ENCODE measurements around the gene DNAH3.

Gene DNAH3

GRCh38 chr16:21037168-21037567 is 113.5 kb downstream of the DNAH3 start:
- Histone ChIP-seq H4K20me1 (ENCODE audit: insufficient read depth, low read length) (no peaks in the 10 kb centered on the region), H3K36me3 (ENCODE audit: insufficient read depth, low read length) (no peaks in the 10 kb centered on the region), H3K27ac (ENCODE audit: low read depth, low read length, poor library complexity, severe bottlenecking) (no peak overlapping the region), H3K4me2 (ENCODE audit: low read length) (no peak overlapping the region), H3F3A (ENCODE audit: insufficient read depth, low read length) (no peaks in the 10 kb centered on the region), H3K9me3 (ENCODE audit: low read length) (no peaks in the 10 kb centered on the region), H3K4me1 (ENCODE audit: insufficient read depth, low read length, severe bottlenecking) (no peaks in the 10 kb centered on the region), H3K27me3 (ENCODE audit: insufficient read depth, low read length) (no peaks in the 10 kb centered on the region), H3K79me2 (ENCODE audit: insufficient read depth, low read length) (no peaks in the 10 kb centered on the region), H3K9ac (ENCODE audit: low read length) (no peak overlapping the region), H2AFZ (ENCODE audit: low read length) (no peak overlapping the region), H3K9me2 (ENCODE audit: low read depth, low read length) (no peaks in the 10 kb centered on the region), H3K4me3 (ENCODE audit: low read depth, low read length, poor library complexity, severe bottlenecking) (no peak overlapping the region)
- TF ChIP-seq EZH2 (IDR thresholded peaks at IDR 0.05; ENCODE audit: borderline replicate concordance, low read length): no peak
- TF ChIP-seq, protein P1, sequence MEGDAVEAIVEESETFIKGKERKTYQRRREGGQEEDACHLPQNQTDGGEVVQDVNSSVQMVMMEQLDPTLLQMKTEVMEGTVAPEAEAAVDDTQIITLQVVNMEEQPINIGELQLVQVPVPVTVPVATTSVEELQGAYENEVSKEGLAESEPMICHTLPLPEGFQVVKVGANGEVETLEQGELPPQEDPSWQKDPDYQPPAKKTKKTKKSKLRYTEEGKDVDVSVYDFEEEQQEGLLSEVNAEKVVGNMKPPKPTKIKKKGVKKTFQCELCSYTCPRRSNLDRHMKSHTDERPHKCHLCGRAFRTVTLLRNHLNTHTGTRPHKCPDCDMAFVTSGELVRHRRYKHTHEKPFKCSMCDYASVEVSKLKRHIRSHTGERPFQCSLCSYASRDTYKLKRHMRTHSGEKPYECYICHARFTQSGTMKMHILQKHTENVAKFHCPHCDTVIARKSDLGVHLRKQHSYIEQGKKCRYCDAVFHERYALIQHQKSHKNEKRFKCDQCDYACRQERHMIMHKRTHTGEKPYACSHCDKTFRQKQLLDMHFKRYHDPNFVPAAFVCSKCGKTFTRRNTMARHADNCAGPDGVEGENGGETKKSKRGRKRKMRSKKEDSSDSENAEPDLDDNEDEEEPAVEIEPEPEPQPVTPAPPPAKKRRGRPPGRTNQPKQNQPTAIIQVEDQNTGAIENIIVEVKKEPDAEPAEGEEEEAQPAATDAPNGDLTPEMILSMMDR (IDR thresholded peaks at IDR 0.05; ENCODE audit: low read length): no peak

DNA sequence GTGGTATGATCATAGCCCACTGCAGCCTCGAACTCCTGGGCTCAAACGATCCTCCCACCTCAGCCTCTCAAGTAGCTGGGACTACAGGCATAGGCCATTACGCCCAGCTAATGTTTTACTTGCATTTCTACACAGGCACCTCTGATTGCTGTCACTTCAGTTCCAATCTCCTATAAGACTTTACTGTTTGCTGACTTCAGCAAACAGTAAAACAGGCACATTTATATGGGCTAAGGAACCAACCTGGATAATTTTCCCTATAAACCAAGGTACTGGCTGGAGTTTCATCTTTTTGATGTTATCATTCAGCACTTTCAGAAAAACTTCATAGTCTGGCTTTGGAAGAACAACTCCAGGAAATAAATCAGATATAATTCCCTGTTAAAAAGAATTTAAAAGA is 114.2 kb downstream of the DNAH3 start:
- H3K36me3 ChIP-seq (ENCODE audit: insufficient read depth, low read length): no peaks in the 10 kb centered on the region
- no peaks in the 10 kb centered on the region for H3K9me3 ChIP-seq (ENCODE audit: low read length)
- no peak overlapping the region for H2AFZ ChIP-seq (ENCODE audit: low read length)
- H3K4me1 ChIP-seq (ENCODE audit: insufficient read depth, low read length, severe bottlenecking): no peaks in the 10 kb centered on the region
- no peaks in the 10 kb centered on the region for H4K20me1 ChIP-seq (ENCODE audit: insufficient read depth, low read length)
- TF ChIP-seq, protein P1 (IDR thresholded peaks at IDR 0.05; ENCODE audit: low read length): no peak
- no peaks in the 10 kb centered on the region for H3F3A ChIP-seq (ENCODE audit: insufficient read depth, low read length)
- H3K27me3 ChIP-seq (ENCODE audit: insufficient read depth, low read length): no peaks in the 10 kb centered on the region
- H3K9me2 ChIP-seq (ENCODE audit: low read depth, low read length): no peaks in the 10 kb centered on the region
- H3K79me2 ChIP-seq (ENCODE audit: insufficient read depth, low read length): no peaks in the 10 kb centered on the region
- no peak overlapping the region for H3K4me3 ChIP-seq (ENCODE audit: low read depth, low read length, poor library complexity, severe bottlenecking)
- H3K27ac ChIP-seq (ENCODE audit: low read depth, low read length, poor library complexity, severe bottlenecking): no peak overlapping the region
- no peak overlapping the region for H3K4me2 ChIP-seq (ENCODE audit: low read length)
- H3K9ac ChIP-seq (ENCODE audit: low read length): no peak overlapping the region

DNA sequence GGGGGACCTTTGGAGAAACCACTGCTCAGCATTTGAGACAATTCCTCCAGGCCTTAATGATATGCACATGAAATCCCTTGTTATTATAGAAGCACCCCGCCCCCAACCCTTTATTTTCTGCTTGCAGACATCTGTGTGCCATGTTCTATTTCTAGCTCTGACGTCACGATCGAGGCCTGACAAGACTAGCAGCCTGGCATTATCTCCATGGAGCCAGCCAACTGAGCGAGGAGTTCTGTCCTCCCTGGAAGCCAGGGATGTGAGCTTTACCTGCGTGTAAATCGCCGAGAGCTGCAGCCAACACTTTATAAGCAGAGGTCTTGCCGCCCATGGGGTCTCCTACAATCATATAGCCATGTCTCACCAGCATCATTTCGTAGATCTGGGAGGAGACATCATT is 116.9 kb downstream of the DNAH3 start:
- H3K9me3 ChIP-seq (ENCODE audit: low read length): no peaks in the 10 kb centered on the region
- H3K4me3 ChIP-seq (ENCODE audit: low read depth, low read length, poor library complexity, severe bottlenecking): no peak overlapping the region
- H3K27me3 ChIP-seq (ENCODE audit: insufficient read depth, low read length): no peaks in the 10 kb centered on the region
- no peaks in the 10 kb centered on the region for H3K36me3 ChIP-seq (ENCODE audit: insufficient read depth, low read length)
- no peaks in the 10 kb centered on the region for H3K4me1 ChIP-seq (ENCODE audit: insufficient read depth, low read length, severe bottlenecking)
- no peak overlapping the region for H2AFZ ChIP-seq (ENCODE audit: low read length)
- H3K9ac ChIP-seq (ENCODE audit: low read length): no peak overlapping the region
- no peak overlapping the region for H3K4me2 ChIP-seq (ENCODE audit: low read length)
- no peak for TF ChIP-seq EZH2 (IDR thresholded peaks at IDR 0.05; ENCODE audit: borderline replicate concordance, low read length)
- TF ChIP-seq, protein P1 (IDR thresholded peaks at IDR 0.05; ENCODE audit: low read length): no peak
- no peak overlapping the region for H3K27ac ChIP-seq (ENCODE audit: low read depth, low read length, poor library complexity, severe bottlenecking)
- no peaks in the 10 kb centered on the region for H3F3A ChIP-seq (ENCODE audit: insufficient read depth, low read length)
- no peaks in the 10 kb centered on the region for H4K20me1 ChIP-seq (ENCODE audit: insufficient read depth, low read length)
- H3K9me2 ChIP-seq (ENCODE audit: low read depth, low read length): no peaks in the 10 kb centered on the region
- H3K79me2 ChIP-seq (ENCODE audit: insufficient read depth, low read length): no peaks in the 10 kb centered on the region

All from OCI-LY1 (cell line).